Gastrocnemius medialis (tissue), 4 donors: ENCODE data around the gene CRHR1. TPM values are rescaled to one million over a fixed set of nuclear protein-coding genes. Genes with fewer than 3 reads are reported as not detected.

Source experiments
- ATAC-seq, 2 donors: fragments of 150-250 bp; one replicate each; pipeline ENCODE4 v1.9.1; 2016
- DNase-seq, 2 donors: peaks; one replicate each; pipeline ENCODE4 v3.0.0-alpha.2; 2019
- H3K27ac ChIP-seq, 4 donors: fragments of 200-600 bp; sonication (generic); 1 replicate in 1 of 4; 2 replicates in 3 of 4; pipeline ENCODE4 v1.5.1; 2016 to 2018; ENCODE audit warnings: mild to moderate bottlenecking in 2 of 4, moderate library complexity in 1 of 4
- H3K27me3 ChIP-seq, 3 donors: fragments of 200-600 bp; sonication (generic) in 2 of 3; 1 replicate in 1 of 3; 2 replicates in 2 of 3; pipeline versions ENCODE4 v1.5.1 to v1.6.0; 2016 to 2019; ENCODE audit warnings: mild to moderate bottlenecking in 1 of 3, moderate library complexity in 1 of 3
- H3K36me3 ChIP-seq, 2 donors: fragments of 200-600 bp; sonication (generic) in 1 of 2; one replicate each; pipeline ENCODE4 v1.5.1; 2017 to 2018
- H3K4me1 ChIP-seq, 2 donors: fragments of 200-600 bp; sonication (generic) in 1 of 2; one replicate each; pipeline ENCODE4 v1.5.1; 2016 to 2017; ENCODE audit warnings: mild to moderate bottlenecking in 2 of 2
- H3K4me3 ChIP-seq, 4 donors: fragments of 200-600 bp; sonication (generic) in 3 of 4; 1 replicate in 1 of 4; 2 replicates in 3 of 4; pipeline ENCODE4 v1.5.1; 2016 to 2019; ENCODE audit warnings: mild to moderate bottlenecking in 2 of 4
- H3K9me3 ChIP-seq, 3 donors: fragments of 200-600 bp; sonication (generic) in 2 of 3; 1 replicate in 1 of 3; 2 replicates in 2 of 3; pipeline ENCODE4 v1.5.1; 2016 to 2019
- CTCF ChIP-seq, 5 experiments: fragments of 450-650 bp in 3 of 5; fragments of 200-600 bp in 2 of 5; sonication (generic) in 2 of 5; IDR thresholded peaks in 4 of 5; conservative IDR thresholded peaks in 1 of 5; 1 replicate in 4 of 5; 2 replicates in 1 of 5; pipeline ENCODE4 v1.5.1; 2016 to 2019; ENCODE audit warnings: antibody characterized with exemption in 5 of 5, mild to moderate bottlenecking in 3 of 5, moderate library complexity in 3 of 5
- POLR2A ChIP-seq, 2 donors: fragments of 450-650 bp; IDR thresholded peaks; one replicate each; pipeline ENCODE4 v1.6.1; 2017; ENCODE audit warnings: antibody characterized with exemption in 2 of 2, mild to moderate bottlenecking in 2 of 2, moderate library complexity in 2 of 2
- in situ Hi-C, 4 donors: fragments of 200-750 bp; cut with MboI; loops; one replicate each; pipeline versions ENCODE4 v1.15.0 to v1.8.0; 2017; ENCODE audit warnings: low sequenced_read_pairs in 4 of 4
- intact Hi-C: fragments of 100-400 bp; cut with DNase I; formaldehyde crosslinking; loops from one replicate; pipeline ENCODE4 v1.15.1; 2023; ENCODE audit warnings: low total_unique reads
- total RNA-seq, 4 donors: library from RNA; depleted of rRNA; stranded (reverse); fragments of >200 nt; gene quantifications; one replicate each; pipeline versions ENCODE4 v1.1.0 to v1.2.3, GENCODE V29; 2016

Gene CRHR1
- total RNA-seq, 4 donors from 2014 or later, result not detected

GRCh38 chr17:45809499-45809898 is 25.4 kb downstream of the CRHR1 start:
- intact Hi-C loops (no loop called here), in situ Hi-C loops (no loop called here)
- DNase-seq (no peak), ATAC-seq (no peak)
- TF ChIP-seq CTCF (IDR thresholded peaks at IDR 0.05 in 4 of 5, conservative IDR thresholded peaks at IDR 0.05 in 1 of 5), result no peak
- TF ChIP-seq POLR2A (IDR thresholded peaks at IDR 0.05), result no peak
- no peak overlapping the region for H3K27ac ChIP-seq
- no peaks in the 10 kb centered on the region for H3K36me3 ChIP-seq
- H3K9me3 ChIP-seq, result no peaks in the 10 kb centered on the region
- no peaks in the 10 kb centered on the region for H3K4me1 ChIP-seq
- no peaks in the 10 kb centered on the region for H3K27me3 ChIP-seq
- H3K4me3 ChIP-seq, result no peak overlapping the region

- ATAC-seq (peak; percentile 24 to 41), DNase-seq (no peak)
- H3K27me3 ChIP-seq, result no peaks in the 10 kb centered on the region
- H3K4me3 ChIP-seq, result no peak overlapping the region
- H3K36me3 ChIP-seq, result no peaks in the 10 kb centered on the region
- H3K4me1 ChIP-seq, result peaks cover 0 to 3% of the 10 kb centered on the region in 2 donors
- no peaks in the 10 kb centered on the region for H3K9me3 ChIP-seq
- in situ Hi-C loops (no loop called here), intact Hi-C loops (no loop called here)
- no peak overlapping the region for H3K27ac ChIP-seq
- peak in 2 of 5 experiments; percentile 6 to 32 for TF ChIP-seq CTCF (IDR thresholded peaks at IDR 0.05 in 4 of 5, conservative IDR thresholded peaks at IDR 0.05 in 1 of 5)
- TF ChIP-seq POLR2A (IDR thresholded peaks at IDR 0.05), result no peak
Observed at GRCh38 chr17:45812102-45812501, 28.0 kb downstream of the CRHR1 start.

- no peak overlapping the region for H3K4me3 ChIP-seq
- TF ChIP-seq POLR2A (IDR thresholded peaks at IDR 0.05) (no peak), CTCF (IDR thresholded peaks at IDR 0.05 in 4 of 5, conservative IDR thresholded peaks at IDR 0.05 in 1 of 5) (no peak)
- H3K27ac ChIP-seq, result no peak overlapping the region
- no peaks in the 10 kb centered on the region for H3K9me3 ChIP-seq
- in situ Hi-C loops, result no loop called here
- no peaks in the 10 kb centered on the region for H3K36me3 ChIP-seq
- no peak for DNase-seq
- intact Hi-C loops, result no loop called here
- no peaks in the 10 kb centered on the region for H3K27me3 ChIP-seq
- no peak for ATAC-seq
- peaks cover 0 to 3% of the 10 kb centered on the region in 2 donors for H3K4me1 ChIP-seq
Observed at GRCh38 chr17:45813048-45813725, 29.1 kb downstream of the CRHR1 start.

GRCh38 chr17:45814622-45815606 is 30.8 kb downstream of the CRHR1 start:
- intact Hi-C loops, result no loop called here
- DNase-seq (no peak), ATAC-seq (no peak)

More at GRCh38 chr17:45814622-45815606, 30.8 kb downstream of the CRHR1 start:
- Histone ChIP-seq H3K27ac (no peak overlapping the region), H3K4me1 (peaks cover 0 to 3% of the 10 kb centered on the region in 2 donors), H3K4me3 (no peak overlapping the region), H3K9me3 (no peaks in the 10 kb centered on the region), H3K36me3 (no peaks in the 10 kb centered on the region), H3K27me3 (no peaks in the 10 kb centered on the region)
- in situ Hi-C loops, result no loop called here
- TF ChIP-seq CTCF (IDR thresholded peaks at IDR 0.05 in 4 of 5, conservative IDR thresholded peaks at IDR 0.05 in 1 of 5), result no peak
